Measurements from ENCODE around the gene H3-3A.

The H3-3A gene

DNA sequence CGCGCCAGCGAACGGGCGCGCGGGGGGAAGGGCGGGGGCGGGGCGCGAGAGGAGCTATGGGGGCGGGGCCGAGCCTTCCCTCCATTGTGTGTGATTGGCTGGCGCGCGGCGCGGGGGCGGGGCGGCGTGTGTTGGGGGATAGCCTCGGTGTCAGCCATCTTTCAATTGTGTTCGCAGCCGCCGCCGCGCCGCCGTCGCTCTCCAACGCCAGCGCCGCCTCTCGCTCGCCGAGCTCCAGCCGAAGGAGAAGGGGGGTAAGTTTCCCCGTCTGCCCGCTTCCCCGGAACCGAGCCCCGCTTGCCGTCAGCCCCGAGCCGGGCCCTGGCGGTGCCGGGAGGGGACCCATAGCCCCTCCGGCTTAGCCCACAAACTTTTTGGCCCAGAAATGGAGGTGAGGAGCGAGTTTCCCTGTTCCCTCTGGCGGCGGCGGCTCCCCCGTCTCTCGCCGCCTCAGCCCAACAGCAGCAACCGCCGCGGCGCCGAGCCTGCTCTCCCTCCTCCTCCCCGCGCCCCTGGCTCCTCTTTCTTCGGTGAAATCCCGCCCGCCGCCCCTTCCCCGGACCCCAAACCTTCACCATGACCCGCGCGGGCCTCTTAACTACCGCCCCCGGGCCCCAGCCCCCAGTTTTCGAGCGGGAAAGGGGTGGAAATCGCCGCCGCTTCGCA is at the start of gene H3-3A:
TSS of gene H3-3A (plus strand) at position 159 of the 666 bp plus-strand sequence. CDS start 1,636 bp downstream, outside the sequence.
- peak; percentile 97 to 98 (median 97) for DNase-seq (ENCODE audit: low read depth in 3 of 3)

DNA sequence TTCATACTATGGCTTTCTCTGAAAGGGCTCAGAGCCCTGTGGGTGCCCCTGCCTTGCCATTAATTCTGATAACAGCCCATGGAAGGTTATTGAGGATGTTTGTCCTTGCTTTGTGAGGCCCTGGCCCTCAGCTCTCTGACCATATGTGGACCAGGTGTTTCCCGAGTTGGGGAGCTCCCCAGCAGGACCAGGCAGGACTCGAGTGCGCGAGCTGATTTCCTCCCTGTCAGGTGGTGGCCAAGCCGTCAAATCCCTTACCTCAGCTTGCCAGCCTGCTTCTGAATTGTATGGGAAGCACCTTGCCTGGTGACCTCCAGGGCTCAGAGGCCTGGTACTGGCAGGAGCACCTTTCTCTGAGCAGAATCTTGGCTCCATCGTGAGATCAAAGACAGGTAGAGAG is 45.4 kb upstream of the H3-3A start:
- DNase-seq (ENCODE audit: low read depth in 3 of 3), result no peak

- DNase-seq (ENCODE audit: low read depth in 3 of 3), result no peak
These were observed 42.9 kb upstream of the H3-3A start for GRCh38 chr1:226019572-226019971.

- DNase-seq (ENCODE audit: low read depth in 3 of 3), result no peak
These were observed 41.1 kb upstream of the H3-3A start for GRCh38 chr1:226021401-226021800.

DNA sequence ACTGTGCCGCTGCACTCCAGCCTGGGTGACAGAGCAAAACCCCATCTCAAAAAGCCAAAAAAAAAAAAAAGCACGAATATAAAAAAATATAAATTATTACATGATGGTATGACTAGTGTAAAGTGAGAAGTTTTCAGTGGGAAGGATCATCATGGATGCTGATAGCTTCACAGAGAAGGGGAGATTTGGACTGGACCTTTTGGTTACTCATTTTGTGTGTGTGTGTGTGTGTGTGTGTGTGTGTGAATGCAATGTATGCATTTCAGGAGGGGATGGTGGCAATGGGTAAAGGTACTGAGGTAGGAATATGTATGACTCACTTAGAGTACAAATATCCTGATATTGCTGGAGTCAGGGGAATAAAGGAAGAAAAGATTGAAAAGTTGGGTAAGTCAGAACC is 40.7 kb upstream of the H3-3A start:
- no peak for DNase-seq (ENCODE audit: low read depth in 3 of 3)

DNA sequence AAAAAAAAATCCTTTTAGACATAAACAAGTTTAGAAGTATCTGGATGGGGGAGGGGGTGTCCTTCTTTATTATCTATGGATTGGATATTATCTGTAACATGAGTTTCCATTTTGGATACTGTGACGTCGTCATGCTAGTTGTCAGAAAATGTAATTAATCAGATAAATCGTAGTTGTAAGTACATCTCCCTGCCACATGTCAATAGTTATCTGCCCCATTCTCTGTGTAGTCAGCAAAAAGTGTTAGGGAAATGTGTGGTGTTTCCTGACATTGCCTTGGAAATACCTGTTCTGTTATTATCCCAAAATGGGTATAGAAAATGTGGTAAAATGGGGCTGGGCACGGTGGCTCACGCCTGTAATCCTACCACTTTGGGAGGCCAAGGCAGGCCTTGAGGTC is 38.8 kb upstream of the H3-3A start:
- DNase-seq (ENCODE audit: low read depth in 3 of 3), result no peak

DNA sequence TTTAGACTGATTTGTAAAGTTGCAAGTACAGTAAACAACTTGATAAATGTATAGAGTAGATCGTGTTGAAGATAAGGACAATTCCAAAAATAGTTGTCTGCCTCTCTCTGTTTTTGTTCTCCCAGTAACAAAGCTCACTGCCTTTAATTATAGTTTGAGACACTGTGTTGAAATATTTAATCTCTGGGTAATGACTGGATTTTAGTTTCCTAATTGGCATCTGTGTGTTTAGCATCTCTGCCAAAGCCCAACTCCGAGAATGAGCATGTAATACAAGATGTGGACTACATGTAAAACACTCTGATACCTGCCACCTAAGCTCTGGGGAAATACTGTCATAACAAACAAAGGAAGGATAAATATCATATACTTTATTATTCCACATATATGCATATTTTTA is 35.7 kb upstream of the H3-3A start:
- DNase-seq (ENCODE audit: low read depth in 3 of 3), result no peak

DNA sequence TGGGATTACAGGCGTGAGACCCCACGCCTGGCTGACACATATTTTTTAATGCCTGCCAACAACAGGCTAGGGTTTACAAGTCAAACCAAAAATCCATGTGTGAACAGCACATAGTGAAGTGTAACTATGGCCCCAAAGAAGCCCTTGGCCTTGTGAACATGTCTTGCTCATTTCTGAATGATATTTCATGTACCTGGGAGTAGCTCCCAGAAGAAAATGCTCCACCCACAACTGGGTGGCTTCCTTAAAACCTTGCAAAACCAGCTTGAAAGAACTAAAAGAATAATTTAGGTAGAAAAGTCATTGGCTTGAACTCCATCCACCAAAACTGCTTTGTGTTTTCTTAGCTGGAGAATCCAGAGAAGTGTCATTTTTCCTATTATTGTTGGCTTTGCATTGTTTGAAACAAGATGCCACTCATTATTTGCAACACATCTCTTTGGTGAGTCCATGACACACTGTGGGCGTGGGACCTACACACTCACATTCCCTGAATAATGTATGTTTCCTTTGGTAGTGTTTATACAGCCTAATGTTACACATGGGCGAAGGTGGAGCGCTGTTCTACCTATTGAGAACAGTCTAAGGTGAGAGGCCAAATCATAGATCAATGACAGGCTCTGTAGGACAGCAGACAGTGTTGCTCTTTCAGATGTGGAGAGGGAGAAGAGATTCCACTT is 34.8 kb upstream of the H3-3A start:
- DNase-seq (ENCODE audit: low read depth in 3 of 3), result no peak

GRCh38 chr1:226029093-226029496 is 33.4 kb upstream of the H3-3A start:
- DNase-seq (ENCODE audit: low read depth in 3 of 3), result no peak

DNA sequence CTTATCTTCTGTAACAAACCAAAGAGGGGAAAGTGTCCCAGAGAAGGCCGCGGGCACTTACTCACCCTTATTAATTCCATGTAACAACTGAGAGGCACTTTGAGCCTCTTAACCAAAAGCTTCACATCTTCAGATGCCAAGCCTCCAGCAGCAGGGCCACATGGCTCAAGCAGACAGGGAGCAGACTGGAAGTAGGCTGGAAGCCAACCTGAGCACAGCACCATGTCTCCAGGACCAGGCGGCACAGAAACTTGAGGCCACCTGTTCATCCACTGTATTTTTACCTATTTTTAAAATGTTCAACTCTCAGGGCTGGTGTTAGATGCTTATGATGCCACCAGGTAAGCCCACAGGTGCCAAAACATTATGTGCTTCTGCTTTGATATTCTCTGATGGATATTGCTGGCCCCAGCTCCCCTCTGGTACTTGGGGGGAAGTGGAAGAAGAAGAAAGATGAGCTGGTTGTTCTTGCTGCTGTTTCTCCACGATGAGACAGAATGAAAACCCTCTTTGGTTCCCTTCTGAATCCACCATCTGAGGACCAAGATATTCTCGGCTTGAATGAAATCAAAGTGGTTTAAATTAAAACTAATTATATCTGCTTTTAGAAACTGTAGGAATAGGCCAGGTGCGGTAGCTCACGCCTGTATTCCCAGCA is 32.8 kb upstream of the H3-3A start:
- no peak for DNase-seq (ENCODE audit: low read depth in 3 of 3)

DNA sequence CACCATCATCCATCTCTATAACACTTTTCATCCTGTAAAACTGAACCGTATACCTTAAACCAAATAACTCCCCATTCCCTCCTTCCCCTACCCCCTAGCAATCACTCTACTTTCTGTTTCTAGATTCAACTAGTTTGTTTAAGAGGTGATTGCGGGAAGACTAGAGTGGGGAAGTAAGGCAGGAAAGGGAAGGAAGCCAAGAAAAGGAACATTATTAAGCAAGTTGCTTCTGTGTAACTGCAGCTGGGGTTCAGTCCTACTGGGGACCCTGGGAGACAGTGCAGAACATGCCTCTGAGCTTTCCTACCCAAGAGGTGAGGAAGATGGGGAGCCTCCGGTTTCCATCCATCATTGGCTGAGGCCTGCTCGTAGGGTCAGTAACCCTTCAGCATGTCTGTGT is 28.9 kb upstream of the H3-3A start:
- DNase-seq (ENCODE audit: low read depth in 3 of 3), result no peak

- DNase-seq (ENCODE audit: low read depth in 3 of 3), result no peak
These were observed 28.5 kb upstream of the H3-3A start for GRCh38 chr1:226033991-226034390.

- DNase-seq (ENCODE audit: low read depth in 3 of 3), result no peak
These were observed 28.0 kb upstream of the H3-3A start for GRCh38 chr1:226034482-226034881.

DNA sequence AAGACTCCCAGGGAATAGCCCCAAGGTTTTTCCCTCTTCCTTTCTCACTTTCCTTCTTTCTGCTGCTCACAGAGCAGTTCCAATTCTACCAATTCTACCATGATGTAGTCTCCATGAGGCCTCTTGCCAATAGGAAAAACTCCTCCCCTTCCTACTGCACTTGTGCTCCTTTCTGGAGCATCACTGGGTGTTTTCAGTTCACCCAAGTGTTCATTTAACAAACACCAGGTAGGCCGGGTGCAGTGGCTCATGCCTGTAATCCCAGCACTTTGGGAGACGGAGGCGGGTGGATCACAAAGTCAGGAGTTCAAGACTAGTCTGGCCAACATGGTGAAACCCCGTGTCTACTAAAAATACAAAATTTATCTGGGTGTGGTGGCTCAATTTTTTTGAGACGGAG is 26.6 kb upstream of the H3-3A start:
- no peak for DNase-seq (ENCODE audit: low read depth in 3 of 3)

DNA sequence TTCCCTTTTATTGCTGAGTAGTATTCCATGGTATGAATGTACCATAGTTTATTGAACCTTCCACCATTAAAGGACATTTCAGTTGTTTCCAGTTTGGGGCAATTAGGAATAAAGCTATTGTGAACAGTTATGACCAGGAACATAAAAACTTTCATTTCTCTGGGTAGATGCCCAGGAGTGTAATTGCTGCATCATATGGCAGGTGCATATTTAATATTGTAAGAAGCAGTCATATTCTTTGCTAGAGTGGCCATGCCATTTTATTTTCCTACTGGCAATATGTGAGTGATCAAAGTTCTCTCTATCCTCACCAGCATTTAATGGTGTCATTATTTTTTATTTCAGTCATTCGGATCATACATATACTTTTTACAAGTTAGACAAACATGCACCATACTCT is 23.9 kb upstream of the H3-3A start:
- DNase-seq (ENCODE audit: low read depth in 3 of 3), result no peak

GRCh38 chr1:226041419-226041818 is 21.1 kb upstream of the H3-3A start:
- DNase-seq (ENCODE audit: low read depth in 3 of 3), result no peak

- no peak for DNase-seq (ENCODE audit: low read depth in 3 of 3)
These were observed 17.9 kb upstream of the H3-3A start for GRCh38 chr1:226044514-226045101.

- DNase-seq (ENCODE audit: low read depth in 3 of 3), result no peak
These were observed 16.3 kb upstream of the H3-3A start for GRCh38 chr1:226046240-226046639.

DNA sequence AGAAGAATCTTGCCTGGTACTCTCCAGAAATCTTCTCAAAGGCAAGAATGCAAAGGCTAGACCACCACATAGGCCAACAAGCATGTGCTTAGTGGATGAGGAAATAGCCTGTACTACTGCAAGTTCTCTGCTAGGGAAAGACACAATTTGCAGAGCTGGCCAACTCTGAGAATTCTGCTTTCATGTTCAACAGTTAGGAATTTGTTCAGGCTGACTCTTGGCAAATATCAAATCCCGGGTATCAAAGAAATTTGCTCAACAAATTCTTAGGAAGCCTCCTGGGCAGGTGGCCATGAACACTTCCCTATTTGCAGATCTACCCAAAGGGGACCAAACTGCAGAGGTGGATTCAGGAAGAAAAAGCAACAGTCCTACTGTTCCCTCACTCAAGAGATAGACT is 15.0 kb upstream of the H3-3A start:
- no peak for DNase-seq (ENCODE audit: low read depth in 3 of 3)

DNA sequence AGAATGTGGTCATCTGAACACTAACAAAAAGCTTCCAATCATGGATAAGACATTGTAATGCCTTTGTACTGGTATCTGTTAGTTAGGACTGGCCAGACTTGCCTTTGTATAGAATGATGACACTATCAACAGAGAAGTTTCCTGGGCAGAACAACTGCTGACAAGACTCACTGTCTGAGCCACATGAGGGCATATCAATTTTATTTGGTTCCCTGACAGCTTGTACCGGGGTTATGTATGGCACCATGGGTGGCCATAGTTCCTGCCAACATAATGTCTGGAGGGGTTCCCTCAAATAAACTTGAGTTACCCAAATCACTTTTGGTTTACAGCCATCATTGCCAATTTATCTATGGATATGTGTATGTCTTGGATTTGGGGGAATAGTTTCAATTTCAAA is 13.6 kb upstream of the H3-3A start:
- DNase-seq (ENCODE audit: low read depth in 3 of 3), result no peak

- no peak for DNase-seq (ENCODE audit: low read depth in 3 of 3)
These were observed 12.4 kb upstream of the H3-3A start for GRCh38 chr1:226050133-226050532.

DNA sequence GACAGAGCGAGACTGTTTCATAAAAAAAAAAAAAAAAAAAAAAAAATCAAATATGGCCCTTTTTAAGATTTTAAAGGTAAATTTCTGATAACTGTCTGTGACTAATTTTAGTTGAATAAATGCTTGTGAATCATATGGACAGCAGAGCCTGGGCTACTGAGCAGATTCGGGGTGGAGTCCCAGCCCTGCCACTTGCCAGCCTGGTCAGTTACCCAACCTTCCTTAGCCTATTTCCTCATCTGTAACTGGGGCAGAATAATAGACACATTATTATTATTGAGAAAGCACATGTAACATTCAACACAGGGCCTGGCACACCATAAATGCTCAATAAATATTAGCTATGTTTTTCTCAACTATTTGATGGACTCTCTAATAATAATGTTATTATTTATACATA is 11.2 kb upstream of the H3-3A start:
- no peak for DNase-seq (ENCODE audit: low read depth in 3 of 3)

GRCh38 chr1:226052061-226052460 is 10.5 kb upstream of the H3-3A start:
- no peak for DNase-seq (ENCODE audit: low read depth in 3 of 3)
